ENCODE measurements around the gene SPATA6L. TPM values are rescaled to one million over a fixed set of nuclear protein-coding genes. Genes with fewer than 3 reads are reported as not detected.

The SPATA6L gene
- polyA plus RNA-seq (2013, experiment 1 of 4): 1.6 TPM
- polyA plus RNA-seq (2013, experiment 2 of 4): 0.76 TPM
- polyA plus RNA-seq (2013, experiment 3 of 4): 0.69 TPM
- polyA plus RNA-seq (2013, experiment 4 of 4): 0.49 TPM

GRCh38 chr9:4666042-4666699 lies at the start of gene SPATA6L:
TSS of gene SPATA6L (minus strand) at chr9:4666480. CDS start at chr9:4666250, 230 bp downstream.
- 3 to 4% methylated on average over 35 to 36 of the region's 36 CpGs for WGBS, 2 experiments
- H3K4me3 ChIP-seq (ENCODE audit: insufficient read depth, low read depth, low read length): peak within 1 kb of the TSS; percentile 49
- H3K9me3 ChIP-seq (ENCODE audit: control insufficient read depth, low read length): no peaks in the 10 kb centered on the region
- no peaks in the 10 kb centered on the region for H3K36me3 ChIP-seq (ENCODE audit: control insufficient read depth, insufficient read depth, low read length)
- H3K27ac ChIP-seq (ENCODE audit: insufficient read depth, low read depth, low read length, poor library complexity, severe bottlenecking): no peak within 1 kb of the TSS
- H3K4me1 ChIP-seq (ENCODE audit: control insufficient read depth, insufficient read depth, low read length): peaks cover 10% of the 10 kb centered on the region
- H3K27me3 ChIP-seq (ENCODE audit: control insufficient read depth, insufficient read depth, low read length, poor library complexity, severe bottlenecking): peaks cover 30% of the 10 kb centered on the region

GRCh38 chr9:4714266-4715016 lies 48.2 kb upstream of the SPATA6L start:
- 90 to 93% methylated on average over 9 of the region's 9 CpGs for WGBS, 2 experiments
- Histone ChIP-seq H3K36me3 (ENCODE audit: control insufficient read depth, insufficient read depth, low read length) (peaks cover 5% of the 10 kb centered on the region), H3K4me1 (ENCODE audit: control insufficient read depth, insufficient read depth, low read length) (no peaks in the 10 kb centered on the region)

GRCh38 chr9:4713849-4714248 lies 47.6 kb upstream of the SPATA6L start:
- WGBS, 2 experiments: 77 to 80% methylated on average over 7 of the region's 7 CpGs

More at GRCh38 chr9:4714266-4715016, 48.2 kb upstream of the SPATA6L start:
- Histone ChIP-seq H3K27ac (ENCODE audit: insufficient read depth, low read depth, low read length, poor library complexity, severe bottlenecking) (no peak overlapping the region), H3K9me3 (ENCODE audit: control insufficient read depth, low read length) (no peaks in the 10 kb centered on the region), H3K27me3 (ENCODE audit: control insufficient read depth, insufficient read depth, low read length, poor library complexity, severe bottlenecking) (no peaks in the 10 kb centered on the region), H3K4me3 (ENCODE audit: insufficient read depth, low read depth, low read length) (no peak overlapping the region)

GRCh38 chr9:4709380-4709779 lies 43.1 kb upstream of the SPATA6L start:
- no peaks in the 10 kb centered on the region for H3K9me3 ChIP-seq (ENCODE audit: control insufficient read depth, low read length)
- no peaks in the 10 kb centered on the region for H3K4me1 ChIP-seq (ENCODE audit: control insufficient read depth, insufficient read depth, low read length)
- H3K27me3 ChIP-seq (ENCODE audit: control insufficient read depth, insufficient read depth, low read length, poor library complexity, severe bottlenecking): no peaks in the 10 kb centered on the region
- no peaks in the 10 kb centered on the region for H3K36me3 ChIP-seq (ENCODE audit: control insufficient read depth, insufficient read depth, low read length)
- no peak overlapping the region for H3K4me3 ChIP-seq (ENCODE audit: insufficient read depth, low read depth, low read length)
- no peak overlapping the region for H3K27ac ChIP-seq (ENCODE audit: insufficient read depth, low read depth, low read length, poor library complexity, severe bottlenecking)

More at GRCh38 chr9:4713849-4714248, 47.6 kb upstream of the SPATA6L start:
- Histone ChIP-seq H3K36me3 (ENCODE audit: control insufficient read depth, insufficient read depth, low read length) (peaks cover 5% of the 10 kb centered on the region), H3K27me3 (ENCODE audit: control insufficient read depth, insufficient read depth, low read length, poor library complexity, severe bottlenecking) (no peaks in the 10 kb centered on the region), H3K4me3 (ENCODE audit: insufficient read depth, low read depth, low read length) (no peak overlapping the region), H3K9me3 (ENCODE audit: control insufficient read depth, low read length) (no peaks in the 10 kb centered on the region), H3K27ac (ENCODE audit: insufficient read depth, low read depth, low read length, poor library complexity, severe bottlenecking) (no peak overlapping the region), H3K4me1 (ENCODE audit: control insufficient read depth, insufficient read depth, low read length) (no peaks in the 10 kb centered on the region)

- no peaks in the 10 kb centered on the region for H3K9me3 ChIP-seq (ENCODE audit: control insufficient read depth, low read length)
- H3K27me3 ChIP-seq (ENCODE audit: control insufficient read depth, insufficient read depth, low read length, poor library complexity, severe bottlenecking): no peaks in the 10 kb centered on the region
- H3K36me3 ChIP-seq (ENCODE audit: control insufficient read depth, insufficient read depth, low read length): no peaks in the 10 kb centered on the region
- H3K4me1 ChIP-seq (ENCODE audit: control insufficient read depth, insufficient read depth, low read length): no peaks in the 10 kb centered on the region
- no peak overlapping the region for H3K4me3 ChIP-seq (ENCODE audit: insufficient read depth, low read depth, low read length)
- no peak overlapping the region for H3K27ac ChIP-seq (ENCODE audit: insufficient read depth, low read depth, low read length, poor library complexity, severe bottlenecking)
- 74 to 81% methylated on average over 3 of the region's 4 CpGs for WGBS, 2 experiments
Observed at GRCh38 chr9:4706971-4707622, 40.8 kb upstream of the SPATA6L start.

- H3K9me3 ChIP-seq (ENCODE audit: control insufficient read depth, low read length): no peaks in the 10 kb centered on the region
- no peak overlapping the region for H3K27ac ChIP-seq (ENCODE audit: insufficient read depth, low read depth, low read length, poor library complexity, severe bottlenecking)
- no peaks in the 10 kb centered on the region for H3K36me3 ChIP-seq (ENCODE audit: control insufficient read depth, insufficient read depth, low read length)
- WGBS, 2 experiments: 74 to 77% methylated on average over 2 of the region's 2 CpGs
- H3K27me3 ChIP-seq (ENCODE audit: control insufficient read depth, insufficient read depth, low read length, poor library complexity, severe bottlenecking): no peaks in the 10 kb centered on the region
- H3K4me3 ChIP-seq (ENCODE audit: insufficient read depth, low read depth, low read length): no peak overlapping the region
- no peaks in the 10 kb centered on the region for H3K4me1 ChIP-seq (ENCODE audit: control insufficient read depth, insufficient read depth, low read length)
Observed at GRCh38 chr9:4706021-4706420, 39.7 kb upstream of the SPATA6L start.

- no peaks in the 10 kb centered on the region for H3K27me3 ChIP-seq (ENCODE audit: control insufficient read depth, insufficient read depth, low read length, poor library complexity, severe bottlenecking)
- no peaks in the 10 kb centered on the region for H3K36me3 ChIP-seq (ENCODE audit: control insufficient read depth, insufficient read depth, low read length)
- no peak overlapping the region for H3K27ac ChIP-seq (ENCODE audit: insufficient read depth, low read depth, low read length, poor library complexity, severe bottlenecking)
- 96% methylated on average over 2 of the region's 2 CpGs for WGBS, 2 experiments
- H3K9me3 ChIP-seq (ENCODE audit: control insufficient read depth, low read length): no peaks in the 10 kb centered on the region
- H3K4me3 ChIP-seq (ENCODE audit: insufficient read depth, low read depth, low read length): no peak overlapping the region
- no peaks in the 10 kb centered on the region for H3K4me1 ChIP-seq (ENCODE audit: control insufficient read depth, insufficient read depth, low read length)
Observed at GRCh38 chr9:4704129-4704528, 37.8 kb upstream of the SPATA6L start.

- Histone ChIP-seq H3K36me3 (ENCODE audit: control insufficient read depth, insufficient read depth, low read length) (peaks cover 5% of the 10 kb centered on the region), H3K27me3 (ENCODE audit: control insufficient read depth, insufficient read depth, low read length, poor library complexity, severe bottlenecking) (no peaks in the 10 kb centered on the region), H3K4me3 (ENCODE audit: insufficient read depth, low read depth, low read length) (no peak overlapping the region), H3K27ac (ENCODE audit: insufficient read depth, low read depth, low read length, poor library complexity, severe bottlenecking) (no peak overlapping the region), H3K9me3 (ENCODE audit: control insufficient read depth, low read length) (no peaks in the 10 kb centered on the region), H3K4me1 (ENCODE audit: control insufficient read depth, insufficient read depth, low read length) (no peaks in the 10 kb centered on the region)
- no CpG with 5 or more reads among the region's 1 CpG for WGBS, 2 experiments
Observed at GRCh38 chr9:4701526-4701925, 35.2 kb upstream of the SPATA6L start.

- Histone ChIP-seq H3K36me3 (ENCODE audit: control insufficient read depth, insufficient read depth, low read length) (peaks cover 5% of the 10 kb centered on the region), H3K9me3 (ENCODE audit: control insufficient read depth, low read length) (no peaks in the 10 kb centered on the region), H3K27ac (ENCODE audit: insufficient read depth, low read depth, low read length, poor library complexity, severe bottlenecking) (no peak overlapping the region), H3K27me3 (ENCODE audit: control insufficient read depth, insufficient read depth, low read length, poor library complexity, severe bottlenecking) (no peaks in the 10 kb centered on the region), H3K4me3 (ENCODE audit: insufficient read depth, low read depth, low read length) (no peak overlapping the region), H3K4me1 (ENCODE audit: control insufficient read depth, insufficient read depth, low read length) (no peaks in the 10 kb centered on the region)
- WGBS, 2 experiments: 97 to 100% methylated on average over 1 to 2 of the region's 2 CpGs
Observed at GRCh38 chr9:4700932-4701331, 34.7 kb upstream of the SPATA6L start.

GRCh38 chr9:4700091-4700490 lies 33.8 kb upstream of the SPATA6L start:
- Histone ChIP-seq H3K27ac (ENCODE audit: insufficient read depth, low read depth, low read length, poor library complexity, severe bottlenecking) (no peak overlapping the region), H3K4me3 (ENCODE audit: insufficient read depth, low read depth, low read length) (no peak overlapping the region), H3K4me1 (ENCODE audit: control insufficient read depth, insufficient read depth, low read length) (no peaks in the 10 kb centered on the region), H3K36me3 (ENCODE audit: control insufficient read depth, insufficient read depth, low read length) (peaks cover 5% of the 10 kb centered on the region), H3K27me3 (ENCODE audit: control insufficient read depth, insufficient read depth, low read length, poor library complexity, severe bottlenecking) (no peaks in the 10 kb centered on the region), H3K9me3 (ENCODE audit: control insufficient read depth, low read length) (no peaks in the 10 kb centered on the region)
- 93 to 99% methylated on average over 2 to 3 of the region's 3 CpGs for WGBS, 2 experiments
